ENCODE measurements around the gene WIPF2.
"Not testable (repeated sequence)": the region's sequence is repeated elsewhere in the genome, so short reads cannot be mapped to it uniquely, and the experiment has no call there.

The WIPF2 gene

GRCh38 chr17:40192961-40193360 lies 26.1 kb upstream of the WIPF2 start:
- DNase-seq, result no peak

- DNase-seq, result no peak
These were observed 24.3 kb upstream of the WIPF2 start for GRCh38 chr17:40194821-40195220.

GRCh38 chr17:40197550-40197949 lies 21.6 kb upstream of the WIPF2 start:
- DNase-seq, result no peak

- not testable (repeated sequence) for DNase-seq
These were observed 21.1 kb upstream of the WIPF2 start for GRCh38 chr17:40197965-40198456.

GRCh38 chr17:40198576-40198975 lies 20.5 kb upstream of the WIPF2 start:
- no peak for DNase-seq

GRCh38 chr17:40203131-40203530 lies 16.0 kb upstream of the WIPF2 start:
- no peak for DNase-seq

GRCh38 chr17:40206193-40206592 lies 12.9 kb upstream of the WIPF2 start:
- not testable (repeated sequence) for DNase-seq

GRCh38 chr17:40209404-40210093 lies 9.6 kb upstream of the WIPF2 start:
- DNase-seq, result no peak

- not testable (repeated sequence) for DNase-seq
These were observed 5.2 kb upstream of the WIPF2 start for GRCh38 chr17:40213914-40214313.

- DNase-seq, result no peak
These were observed 931 bp upstream of the WIPF2 start for GRCh38 chr17:40218006-40218739.

GRCh38 chr17:40219594-40220338 lies 662 bp downstream of the WIPF2 start:
- peak; percentile 89 for DNase-seq

- no peak for DNase-seq
These were observed 5.8 kb downstream of the WIPF2 start for GRCh38 chr17:40224718-40225550.

GRCh38 chr17:40229146-40229545 lies 10.0 kb downstream of the WIPF2 start:
- DNase-seq, result not testable (repeated sequence)

GRCh38 chr17:40230670-40231069 lies 11.6 kb downstream of the WIPF2 start:
- no peak for DNase-seq

GRCh38 chr17:40231928-40232327 lies 12.8 kb downstream of the WIPF2 start:
- not testable (repeated sequence) for DNase-seq

GRCh38 chr17:40241252-40241834 lies 22.2 kb downstream of the WIPF2 start:
- DNase-seq, result no peak

GRCh38 chr17:40242774-40243173 lies 23.7 kb downstream of the WIPF2 start:
- no peak for DNase-seq

GRCh38 chr17:40243761-40244160 lies 24.7 kb downstream of the WIPF2 start:
- no peak for DNase-seq

- DNase-seq, result no peak
These were observed 25.2 kb downstream of the WIPF2 start for GRCh38 chr17:40244255-40244654.

GRCh38 chr17:40247926-40248495 lies 28.9 kb downstream of the WIPF2 start:
- no peak for DNase-seq

GRCh38 chr17:40248507-40248906 lies 29.4 kb downstream of the WIPF2 start:
- DNase-seq, result no peak

GRCh38 chr17:40251576-40251975 lies 32.5 kb downstream of the WIPF2 start:
- DNase-seq, result no peak
